Stimulated activated CD4-positive, alpha-beta T cell treated with anti-CD3 and anti-CD28 coated beads, Interleukin-15, amount 100 ng/mL, for 48 hours (primary cell): ENCODE results near the gene PTPRO.

Experiments used
- DNase-seq, 2 donors: peaks; one replicate each; pipeline ENCODE4 v3.0.0-alpha.2; 2020; ENCODE audit warnings: low read depth in 2 of 2

Gene PTPRO

GRCh38 chr12:15322164-15323061, at the start of gene PTPRO:
PTPRO (plus strand) TSS chr12:15322508.
- DNase-seq = no peak

GRCh38 chr12:15273896-15274295, 48.4 kb upstream of the PTPRO start:
- DNase-seq = no peak

- DNase-seq = no peak
Measured at GRCh38 chr12:15274561-15274967, 47.7 kb upstream of the PTPRO start.

- no peak for DNase-seq
Measured at GRCh38 chr12:15276088-15276698, 46.1 kb upstream of the PTPRO start.

GRCh38 chr12:15278816-15279658, 43.3 kb upstream of the PTPRO start:
- DNase-seq = no peak

- no peak for DNase-seq
Measured at GRCh38 chr12:15280930-15281329, 41.4 kb upstream of the PTPRO start.

- no peak for DNase-seq
Measured at GRCh38 chr12:15289192-15289591, 33.1 kb upstream of the PTPRO start.

GRCh38 chr12:15293731-15294130, 28.6 kb upstream of the PTPRO start:
- no peak for DNase-seq

GRCh38 chr12:15299947-15300346, 22.4 kb upstream of the PTPRO start:
- DNase-seq = no peak

GRCh38 chr12:15304296-15304695, 18.0 kb upstream of the PTPRO start:
- no peak for DNase-seq

- no peak for DNase-seq
Measured at GRCh38 chr12:15306605-15307004, 15.7 kb upstream of the PTPRO start.

- DNase-seq = no peak
Measured at GRCh38 chr12:15307079-15307478, 15.2 kb upstream of the PTPRO start.

- DNase-seq = no peak
Measured at GRCh38 chr12:15318841-15319240, 3.5 kb upstream of the PTPRO start.

GRCh38 chr12:15320881-15321280, 1.4 kb upstream of the PTPRO start:
- DNase-seq = no peak

GRCh38 chr12:15323480-15323879, 1.2 kb downstream of the PTPRO start:
- no peak for DNase-seq

GRCh38 chr12:15329891-15330290, 7.6 kb downstream of the PTPRO start:
- DNase-seq = no peak

- no peak for DNase-seq
Measured at GRCh38 chr12:15334225-15334624, 11.9 kb downstream of the PTPRO start.

- DNase-seq = no peak
Measured at GRCh38 chr12:15335959-15336358, 13.7 kb downstream of the PTPRO start.

GRCh38 chr12:15336768-15337553, 14.7 kb downstream of the PTPRO start:
- DNase-seq = no peak

GRCh38 chr12:15341371-15341770, 19.1 kb downstream of the PTPRO start:
- no peak for DNase-seq

- no peak for DNase-seq
Measured at GRCh38 chr12:15344561-15344960, 22.3 kb downstream of the PTPRO start.

- no peak for DNase-seq
Measured at GRCh38 chr12:15346488-15346887, 24.2 kb downstream of the PTPRO start.
